HL-60/S4 treated with retinoic acid at 250 ng/mL for 4 days and 3 days (cell line): Measurements from ENCODE around the gene ALDH1A1.
"Not testable (repeated sequence)": the region's sequence is repeated elsewhere in the genome, so short reads cannot be mapped to it uniquely, and the experiment has no call there.

Experiments
- in situ Hi-C: fragments of 300-500 bp; cut with MboI; formaldehyde crosslinking; loops from 2 replicates; pipeline ENCODE4 v1.7.0; 2022; ENCODE audit warnings: low sequenced_read_pairs

Gene ALDH1A1

GRCh38 chr9:72898360-72898759 is 54.5 kb downstream of the ALDH1A1 start:
- in situ Hi-C loops = no loop called here

GRCh38 chr9:72897069-72897649 is 55.7 kb downstream of the ALDH1A1 start:
- in situ Hi-C loops = no loop called here

GRCh38 chr9:72896439-72896838 is 56.4 kb downstream of the ALDH1A1 start:
- in situ Hi-C loops = no loop called here

- in situ Hi-C loops = no loop called here
Observed at GRCh38 chr9:72895122-72895521, 57.7 kb downstream of the ALDH1A1 start.

GRCh38 chr9:72894342-72894741 is 58.5 kb downstream of the ALDH1A1 start:
- in situ Hi-C loops = no loop called here

- in situ Hi-C loops = no loop called here
Observed at GRCh38 chr9:72893437-72893836, 59.4 kb downstream of the ALDH1A1 start.

GRCh38 chr9:72891043-72891442 is 61.8 kb downstream of the ALDH1A1 start:
- in situ Hi-C loops = no loop called here

GRCh38 chr9:72888943-72889342 is 63.9 kb downstream of the ALDH1A1 start:
- in situ Hi-C loops = no loop called here

GRCh38 chr9:72888067-72888466 is 64.8 kb downstream of the ALDH1A1 start:
- in situ Hi-C loops = no loop called here

GRCh38 chr9:72886386-72886785 is 66.5 kb downstream of the ALDH1A1 start:
- in situ Hi-C loops = no loop called here

GRCh38 chr9:72884508-72884907 is 68.3 kb downstream of the ALDH1A1 start:
- in situ Hi-C loops = no loop called here

- in situ Hi-C loops = no loop called here
Observed at GRCh38 chr9:72883875-72884274, 69.0 kb downstream of the ALDH1A1 start.

- in situ Hi-C loops = no loop called here
Observed at GRCh38 chr9:72882117-72882775, 70.6 kb downstream of the ALDH1A1 start.

GRCh38 chr9:72880821-72881220 is 72.0 kb downstream of the ALDH1A1 start:
- in situ Hi-C loops = no loop called here

GRCh38 chr9:72875221-72875620 is 77.6 kb downstream of the ALDH1A1 start:
- in situ Hi-C loops = no loop called here

GRCh38 chr9:72874344-72874743 is 78.5 kb downstream of the ALDH1A1 start:
- in situ Hi-C loops = no loop called here

GRCh38 chr9:72873456-72873855 is 79.4 kb downstream of the ALDH1A1 start:
- in situ Hi-C loops = no loop called here

- in situ Hi-C loops = no loop called here
Observed at GRCh38 chr9:72872718-72873117, 80.1 kb downstream of the ALDH1A1 start.

GRCh38 chr9:72871685-72872084 is 81.2 kb downstream of the ALDH1A1 start:
- in situ Hi-C loops = no loop called here

GRCh38 chr9:72864327-72864726 is 88.5 kb downstream of the ALDH1A1 start:
- in situ Hi-C loops = no loop called here

GRCh38 chr9:72863456-72864094 is 89.3 kb downstream of the ALDH1A1 start:
- in situ Hi-C loops = no loop called here

- in situ Hi-C loops = not testable (repeated sequence)
Observed at GRCh38 chr9:72862788-72863187, 90.1 kb downstream of the ALDH1A1 start.
